NOMO-1 treated with dmso at 0.1 percent for 144 hours (cell line): ENCODE results near the gene ARMH4.

ENCODE experiments used
- DNase-seq: peaks from one replicate; lab custom pipeline; 2025; ENCODE audit not compliant: unreplicated experiment; lab: John Stamatoyannopoulos, UW

ARMH4 gene

DNA sequence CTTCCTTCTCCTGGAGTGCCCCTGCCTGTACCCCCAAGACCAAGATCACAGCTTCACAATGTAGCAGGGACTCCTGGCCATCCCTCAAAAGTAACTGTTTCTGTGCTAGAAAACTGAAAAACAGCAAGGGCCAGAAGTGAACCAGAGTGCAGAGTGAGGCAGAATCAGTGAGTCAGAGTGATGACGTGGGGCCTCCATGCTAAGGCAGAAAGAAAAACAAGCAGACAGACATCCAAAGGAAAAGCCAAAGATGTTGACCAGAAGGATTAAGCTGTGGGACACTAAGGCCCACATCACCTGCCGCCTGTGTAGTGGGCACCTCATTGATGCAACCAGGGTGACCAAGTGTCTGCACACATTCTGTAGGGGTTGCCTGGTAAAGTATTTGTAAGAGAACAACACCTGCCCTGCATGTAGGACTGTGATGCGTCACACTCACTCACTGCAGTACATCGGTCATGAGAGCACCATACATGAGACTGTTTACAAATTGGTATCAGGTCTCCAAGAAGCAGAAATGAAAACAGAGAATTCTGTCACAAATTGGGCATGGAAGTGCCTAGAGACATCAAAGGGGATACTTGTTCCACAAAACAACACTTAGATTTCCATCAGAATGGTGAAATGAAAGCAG, 51.2 kb downstream of the ARMH4 start:
- DNase-seq: no peak

DNA sequence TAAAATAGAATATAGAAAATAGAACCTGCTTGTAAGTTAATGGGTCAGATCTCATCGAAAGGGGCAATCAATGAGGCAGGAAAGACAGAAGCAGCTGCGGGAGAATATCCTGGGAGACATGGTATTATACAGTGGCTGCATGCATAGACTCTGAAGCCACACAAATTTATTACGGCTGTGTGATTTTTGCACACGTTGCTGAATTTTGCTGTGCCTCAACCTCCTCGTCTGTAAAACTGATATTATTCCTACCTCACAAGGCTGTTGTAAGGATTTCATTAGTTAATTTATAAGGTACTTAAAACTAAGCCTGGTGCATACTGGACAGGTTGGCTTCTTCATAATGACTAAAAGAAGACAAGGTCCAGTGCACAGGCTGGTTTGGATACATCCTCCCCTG, 52.3 kb downstream of the ARMH4 start:
- DNase-seq: no peak

DNA sequence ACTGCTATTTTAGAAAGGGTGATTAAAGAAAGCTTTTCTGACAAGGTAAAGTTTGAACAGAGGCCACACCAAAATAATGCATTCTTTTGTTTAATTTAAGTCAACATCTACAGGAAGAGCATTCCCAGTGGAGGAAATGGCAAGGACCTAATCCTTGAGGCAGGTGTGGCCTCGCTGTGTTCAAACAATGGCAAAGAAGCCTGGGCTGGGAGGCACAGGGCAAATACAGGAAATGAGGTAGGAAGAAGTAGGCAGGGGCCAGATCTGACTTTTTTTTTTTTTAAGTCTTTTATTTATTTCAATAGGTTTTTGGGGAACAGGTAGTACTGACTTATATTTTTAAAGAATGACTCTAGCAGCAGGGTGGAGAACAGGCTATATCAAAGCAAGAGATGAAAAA, 53.5 kb downstream of the ARMH4 start:
- no peak for DNase-seq

DNA sequence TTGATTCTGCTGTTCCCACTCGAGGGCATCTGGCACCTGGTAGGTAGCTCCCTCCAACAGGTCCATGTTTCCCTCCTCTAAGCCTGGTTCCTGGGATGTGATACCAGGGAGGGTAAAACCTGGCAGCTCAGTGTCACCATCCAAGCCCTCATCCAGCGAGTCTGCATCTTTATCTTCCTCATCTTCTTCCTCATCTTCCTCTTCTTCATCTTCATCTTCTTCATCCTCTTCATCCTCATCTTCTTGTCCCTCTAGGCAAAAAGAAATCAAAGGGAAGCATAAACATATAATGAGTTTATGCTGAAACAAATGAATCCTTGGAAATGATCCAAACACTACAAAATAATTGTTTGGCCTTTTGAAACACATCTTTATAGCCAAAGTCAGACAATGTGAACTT, 55.3 kb downstream of the ARMH4 start:
- DNase-seq: no peak

DNA sequence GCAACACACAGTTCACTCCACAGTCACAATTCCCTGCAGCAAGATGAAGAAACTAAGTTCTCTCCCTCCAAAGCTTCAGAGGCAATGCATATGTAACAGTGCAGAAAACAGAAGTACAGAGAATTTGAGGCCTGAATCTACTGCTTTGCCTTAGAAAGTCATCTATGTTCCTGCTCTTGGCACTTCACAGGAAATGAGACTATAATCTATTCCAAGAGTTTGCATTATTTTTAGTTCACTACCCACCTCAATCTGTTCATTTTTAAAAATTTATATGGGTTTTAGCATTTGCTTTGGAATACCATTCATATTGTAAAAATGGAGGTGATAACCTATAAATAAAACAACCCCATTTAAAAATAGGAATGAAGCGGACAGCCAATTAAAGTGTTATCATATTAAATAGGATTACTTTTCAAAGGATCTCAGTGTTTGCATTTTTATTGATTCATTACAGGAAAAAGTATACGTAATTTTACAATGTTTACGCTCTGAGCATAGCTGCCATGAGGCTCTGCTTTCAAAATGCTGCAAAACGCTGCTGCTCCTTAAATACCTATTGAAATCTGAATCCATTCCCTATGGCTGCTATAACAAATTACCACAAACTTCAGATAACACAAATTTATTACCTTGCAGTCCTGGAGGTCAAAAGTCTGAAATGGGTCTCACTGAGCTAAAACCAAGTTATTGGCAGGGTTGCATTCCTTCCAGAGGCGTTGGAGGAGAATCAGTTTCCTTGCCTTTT, 60.0 kb downstream of the ARMH4 start:
- DNase-seq: no peak

DNA sequence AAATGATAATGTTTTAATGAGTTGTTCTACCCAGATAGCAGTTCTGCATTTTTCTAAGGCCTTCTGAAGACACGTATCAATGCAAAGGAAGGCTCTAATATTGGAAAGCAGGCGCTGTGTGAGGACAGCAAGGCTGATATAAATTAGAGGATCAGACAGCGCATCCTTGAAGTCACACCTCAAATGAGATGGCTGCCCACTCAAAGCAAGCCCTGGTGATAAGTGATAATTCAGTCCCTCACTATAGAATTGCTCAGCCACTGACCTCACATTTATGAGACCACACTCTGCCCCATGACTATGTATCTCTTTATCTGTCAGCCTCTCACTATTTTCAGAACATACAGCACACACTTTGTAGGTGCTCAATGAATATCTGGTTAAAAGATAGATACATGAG, 62.4 kb downstream of the ARMH4 start:
- no peak for DNase-seq

DNA sequence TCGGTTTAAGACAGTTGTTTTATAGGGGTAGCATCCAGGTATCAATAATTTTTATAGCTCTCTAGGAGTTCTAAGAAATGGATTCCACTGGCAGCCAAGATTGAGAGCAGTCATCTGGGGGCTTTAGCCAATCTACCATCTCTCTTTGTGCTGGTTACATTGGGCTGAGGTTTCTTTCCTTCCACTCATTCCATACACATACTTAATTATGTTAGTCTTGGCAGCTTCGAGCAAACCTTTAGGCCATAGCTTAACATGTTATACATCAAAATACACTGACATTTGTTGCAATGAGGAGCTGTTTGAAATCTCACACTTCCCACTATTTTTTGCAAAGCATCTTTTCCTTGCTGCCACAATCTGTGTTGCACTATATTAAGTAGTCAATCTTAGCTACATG, 63.1 kb downstream of the ARMH4 start:
- no peak for DNase-seq

DNA sequence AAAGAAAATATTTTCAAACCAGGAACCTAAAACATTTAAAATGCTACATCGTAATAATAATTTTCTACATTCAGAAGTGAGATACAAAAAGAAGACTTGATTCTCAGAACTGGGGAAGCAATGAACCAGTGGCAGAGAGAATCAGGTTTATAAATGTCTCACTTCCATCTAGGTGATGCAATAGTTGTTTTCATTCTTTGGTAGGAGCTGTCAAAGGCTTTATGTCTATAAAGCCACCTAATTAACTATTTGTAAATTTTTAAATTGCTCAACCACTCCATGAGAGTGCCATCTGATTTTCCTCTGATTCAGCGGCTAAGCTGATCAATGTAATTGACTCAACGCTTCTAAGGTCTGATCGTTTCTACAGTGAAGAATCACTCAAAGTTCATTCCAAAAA, 66.1 kb downstream of the ARMH4 start:
- DNase-seq: no peak

DNA sequence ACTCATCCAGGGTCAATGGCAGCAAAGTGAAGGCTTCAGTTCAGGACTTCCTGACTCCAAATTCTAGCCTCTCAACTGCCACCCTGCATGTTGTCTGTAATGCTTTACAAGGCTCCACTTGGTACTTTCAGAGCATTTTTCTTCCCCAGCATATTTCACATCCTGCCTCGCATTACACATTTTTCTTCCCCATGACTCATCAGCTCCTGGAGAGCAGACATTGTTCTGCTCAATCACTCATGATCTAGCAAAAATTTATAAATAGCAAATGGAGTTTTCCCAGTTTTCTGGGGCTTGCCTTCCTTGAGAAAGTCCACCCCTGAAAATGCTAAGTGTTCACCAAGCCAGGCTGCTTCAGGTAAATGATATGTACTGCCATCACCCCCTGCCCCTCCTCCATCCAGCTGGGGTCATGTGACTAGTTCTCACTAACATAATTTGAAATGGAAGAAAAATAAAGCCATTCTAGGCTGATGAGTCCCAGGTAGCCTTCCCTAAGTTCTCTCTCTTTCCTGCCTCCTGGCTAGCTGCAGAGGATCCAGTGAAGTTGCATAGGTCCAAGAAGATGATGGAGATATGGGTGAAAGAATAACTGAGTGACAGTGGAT, 69.4 kb downstream of the ARMH4 start:
- no peak for DNase-seq

DNA sequence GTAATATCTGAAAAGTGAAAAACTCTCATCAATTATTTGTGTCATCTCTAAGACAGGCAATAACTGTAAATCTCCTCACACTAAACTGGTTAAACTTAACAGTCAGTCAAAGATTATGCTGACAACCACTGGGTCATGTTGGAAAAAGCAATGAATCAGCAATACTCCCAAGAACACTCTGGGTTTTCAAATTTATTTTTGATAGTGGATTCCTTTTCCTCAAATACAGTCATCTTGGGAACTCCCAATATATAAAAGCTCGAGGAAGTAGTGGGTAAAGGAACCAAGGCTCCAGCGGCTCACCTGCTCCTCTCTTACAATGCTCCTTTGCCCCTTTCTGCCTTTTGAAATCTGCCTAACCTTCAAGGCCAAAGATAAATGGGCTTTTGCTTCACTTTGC, 70.0 kb downstream of the ARMH4 start:
- DNase-seq: no peak

DNA sequence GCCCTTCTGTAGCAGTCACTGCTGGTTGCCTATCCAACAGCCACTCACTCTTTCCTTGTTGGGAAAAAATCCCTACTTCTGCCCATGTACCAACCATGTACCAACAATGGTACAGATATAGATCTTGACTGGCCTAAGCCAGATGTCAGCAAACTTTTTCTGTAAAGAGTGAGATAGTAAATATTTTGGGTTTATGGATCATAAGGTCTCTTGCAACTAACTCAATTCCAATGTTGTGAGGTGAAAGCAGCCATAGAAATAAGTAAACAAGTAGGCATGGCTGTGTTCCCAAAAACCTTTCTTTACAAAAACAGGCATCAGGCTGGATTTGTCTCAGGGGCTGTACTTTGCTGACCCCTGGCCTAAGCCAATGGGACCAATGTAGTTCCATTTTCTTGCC, 73.5 kb downstream of the ARMH4 start:
- DNase-seq: no peak

DNA sequence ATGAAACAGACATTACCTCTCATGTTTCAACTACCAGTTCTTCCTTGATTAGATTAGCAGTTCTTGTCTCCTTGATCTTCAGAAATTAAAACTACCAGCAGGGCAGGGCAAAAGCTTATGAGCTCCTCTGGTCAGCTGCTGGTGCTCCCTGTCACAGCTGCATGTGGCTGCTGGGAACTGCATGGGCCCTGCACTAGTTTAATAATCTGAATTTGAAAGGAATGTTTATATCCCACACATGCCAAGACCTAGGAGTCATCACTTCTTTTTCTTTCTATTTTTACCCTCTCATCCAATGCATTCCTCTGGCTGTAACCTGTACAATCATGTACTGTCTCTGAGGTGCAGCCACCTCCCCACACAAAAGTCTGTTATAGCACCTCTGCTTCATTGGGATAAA, 73.9 kb downstream of the ARMH4 start:
- DNase-seq: no peak

DNA sequence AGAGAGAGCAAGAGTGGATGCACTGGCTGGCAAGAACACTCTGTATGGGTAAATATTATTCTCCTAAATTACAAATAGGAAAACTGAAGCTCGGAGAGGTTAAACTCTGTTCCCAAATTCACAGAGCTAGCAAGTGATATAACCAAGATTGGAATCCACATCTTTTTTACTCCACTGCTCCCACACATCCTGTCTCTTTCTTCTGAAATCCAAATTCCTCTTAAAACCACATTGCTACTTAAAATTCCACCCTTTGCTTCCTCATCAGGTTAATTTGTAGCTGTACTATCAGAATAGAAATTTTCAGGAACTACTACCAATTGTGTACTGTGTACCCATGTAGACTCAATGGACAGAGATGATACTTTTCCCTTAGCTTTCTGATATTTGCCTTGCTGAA, 74.4 kb downstream of the ARMH4 start:
- no peak for DNase-seq

DNA sequence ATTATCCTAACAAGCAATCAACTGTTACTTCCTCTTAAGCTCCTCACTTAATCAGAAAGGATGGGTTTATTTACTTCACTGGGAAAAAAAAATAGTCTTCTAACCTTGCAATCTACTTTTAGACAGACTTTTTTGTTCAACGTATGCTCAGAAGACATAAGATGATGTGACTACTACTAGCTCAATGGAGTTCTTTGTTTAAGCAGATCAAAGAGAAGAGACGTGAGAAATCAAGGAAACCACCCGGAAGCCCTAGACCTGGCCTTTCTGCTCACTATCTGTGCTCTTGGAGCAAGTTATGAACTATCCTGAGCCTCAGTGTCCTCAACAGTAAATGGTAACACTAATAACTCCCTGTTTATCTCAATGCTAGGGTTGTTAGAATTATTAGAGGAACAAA, 78.5 kb downstream of the ARMH4 start:
- no peak for DNase-seq

DNA sequence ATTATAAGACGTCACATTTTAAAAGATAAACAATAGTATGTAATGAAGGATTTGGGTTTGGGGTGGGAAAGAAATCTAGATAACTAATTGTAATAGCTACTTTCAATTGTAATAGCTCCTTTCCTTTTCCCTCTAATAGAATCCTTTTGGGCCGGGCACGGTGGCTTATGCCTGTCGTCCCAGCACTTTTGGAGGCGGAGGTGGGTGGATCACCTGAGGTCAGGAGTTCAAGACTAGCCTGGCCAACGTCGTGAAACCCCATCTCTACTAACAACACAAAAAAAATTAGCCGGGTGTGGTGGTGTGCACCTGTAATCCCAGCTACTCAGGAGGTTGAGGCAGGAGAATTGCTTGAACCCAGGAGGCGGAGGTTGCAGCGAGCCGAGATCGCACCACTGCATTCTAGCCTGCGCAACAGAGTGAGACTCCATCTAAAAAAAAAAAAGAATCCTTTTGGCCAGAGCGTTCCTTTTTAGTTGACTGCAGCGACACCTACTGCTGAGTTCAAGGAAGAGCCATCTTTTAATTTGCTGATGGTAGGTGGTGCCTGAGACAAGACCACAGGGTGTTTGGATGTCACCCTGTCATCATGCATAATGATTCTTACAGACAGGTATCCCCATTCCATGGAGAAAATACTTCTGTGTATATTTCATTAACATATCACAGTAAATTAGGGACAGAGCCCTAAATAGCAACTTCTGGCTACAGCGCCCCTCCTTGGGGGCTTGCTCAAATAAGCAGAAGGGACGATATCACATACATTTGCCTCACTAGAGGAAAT, 79.5 kb downstream of the ARMH4 start:
- peak; percentile 57 for DNase-seq

DNA sequence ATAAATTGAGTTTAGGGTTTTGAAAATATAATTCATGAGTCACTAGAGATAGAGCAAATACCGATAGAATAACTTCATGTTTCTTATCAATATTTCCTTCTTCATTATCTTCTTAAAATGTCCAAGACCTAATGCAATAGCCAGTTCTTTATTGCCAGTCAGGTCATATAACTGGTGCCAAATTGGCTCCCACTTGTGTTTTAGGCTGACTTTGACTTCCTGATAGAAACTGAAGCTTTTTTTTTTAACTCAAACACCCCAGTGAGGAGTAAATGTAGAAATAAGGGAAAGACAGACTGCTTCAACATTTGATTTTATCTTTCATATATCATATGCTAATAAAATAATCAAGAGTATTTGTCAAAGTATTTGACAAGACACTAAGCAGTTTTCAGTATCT, 80.7 kb downstream of the ARMH4 start:
- DNase-seq: no peak

DNA sequence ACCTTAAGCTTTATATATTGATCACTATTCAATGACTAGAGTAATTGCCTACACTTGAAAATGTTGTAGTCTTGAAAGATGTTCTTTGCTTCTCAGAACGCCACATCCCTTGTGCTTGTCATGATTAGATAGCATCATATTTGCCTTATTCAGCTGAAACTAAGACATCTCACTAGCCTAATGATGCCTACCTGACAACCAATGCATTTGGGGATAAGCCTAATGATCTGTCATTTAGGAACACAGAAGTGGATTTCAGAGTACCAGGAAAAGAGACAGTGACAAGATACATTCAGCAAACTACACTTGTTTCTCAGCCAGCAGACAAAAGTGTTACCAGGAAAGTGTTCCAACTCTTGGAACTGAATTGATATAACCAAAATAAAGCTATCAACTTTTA, 83.7 kb downstream of the ARMH4 start:
- DNase-seq: no peak

DNA sequence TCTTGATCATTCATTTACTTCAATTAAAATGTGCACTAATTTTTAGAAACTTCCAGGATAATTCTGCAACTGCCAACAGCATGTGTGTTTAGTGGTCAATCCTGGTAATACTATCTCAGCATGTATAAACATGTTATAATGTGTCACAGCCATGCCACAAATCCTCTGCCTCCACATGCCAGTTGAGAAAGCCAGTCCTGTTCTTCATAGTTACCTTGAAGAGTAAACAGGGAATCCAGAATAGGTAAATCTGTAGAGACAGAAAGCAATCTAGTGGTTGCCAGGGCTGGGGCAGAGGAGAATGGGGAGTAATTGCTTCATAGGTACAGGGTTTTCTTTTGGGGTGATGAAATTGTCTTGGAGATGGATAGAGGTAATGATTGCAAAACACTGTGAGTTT, 85.9 kb downstream of the ARMH4 start:
- DNase-seq: no peak

DNA sequence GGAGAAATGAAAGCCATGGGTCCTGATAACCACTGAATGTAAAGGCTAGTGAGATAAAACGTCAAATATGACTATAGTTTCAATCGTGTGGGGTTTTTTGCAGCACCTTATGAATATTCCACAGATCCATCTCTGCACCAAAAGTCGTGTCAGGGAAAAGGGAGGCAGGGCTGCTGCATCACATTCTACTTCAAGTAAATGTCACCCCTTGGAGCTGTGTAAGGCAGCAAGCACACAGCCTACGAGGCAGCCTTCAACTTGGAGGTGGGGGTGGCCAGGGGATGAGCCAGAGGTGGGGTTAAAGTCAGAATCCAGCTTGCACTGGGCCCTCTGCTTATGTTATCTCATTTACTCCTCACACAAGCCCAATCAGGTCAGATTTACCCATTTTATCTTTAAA, 90.4 kb downstream of the ARMH4 start:
- DNase-seq: no peak

DNA sequence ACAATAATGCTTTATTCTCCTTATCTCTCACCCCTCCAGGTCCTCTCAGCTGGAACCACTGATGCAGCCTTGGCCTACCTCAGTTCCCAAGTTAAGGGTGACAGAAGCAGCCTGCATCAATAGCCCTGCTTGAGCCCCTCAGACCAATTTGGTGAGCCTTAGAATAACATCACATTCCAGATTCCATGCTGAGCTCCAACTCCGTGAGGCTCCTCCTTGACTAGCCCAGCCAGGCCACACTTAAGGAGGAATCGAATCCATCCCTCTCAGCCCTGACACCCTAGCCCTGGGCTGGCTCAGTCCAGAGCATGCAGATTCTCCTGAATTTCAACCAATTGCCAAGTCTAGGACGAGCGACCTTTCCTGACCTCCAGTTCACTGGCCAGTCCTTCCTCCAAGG, 91.1 kb downstream of the ARMH4 start:
- no peak for DNase-seq

DNA sequence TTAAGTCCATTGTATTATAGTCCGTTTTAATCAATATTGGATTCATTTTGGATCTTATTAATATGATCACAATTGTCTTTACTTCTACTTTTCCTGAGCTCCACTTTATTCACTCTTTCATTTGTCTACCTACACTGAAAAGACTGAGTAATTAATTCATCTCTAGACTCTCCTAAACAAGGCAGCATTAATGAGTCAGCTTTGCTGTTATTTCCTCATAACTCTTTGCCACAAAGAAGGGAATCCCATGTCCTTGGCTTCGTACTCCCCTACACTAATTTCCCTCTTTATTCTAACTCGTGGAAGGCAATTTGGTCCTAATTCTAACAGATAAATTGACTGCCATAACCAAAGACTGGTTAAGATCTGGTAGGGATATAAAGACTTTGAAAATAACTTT, 91.9 kb downstream of the ARMH4 start:
- no peak for DNase-seq

DNA sequence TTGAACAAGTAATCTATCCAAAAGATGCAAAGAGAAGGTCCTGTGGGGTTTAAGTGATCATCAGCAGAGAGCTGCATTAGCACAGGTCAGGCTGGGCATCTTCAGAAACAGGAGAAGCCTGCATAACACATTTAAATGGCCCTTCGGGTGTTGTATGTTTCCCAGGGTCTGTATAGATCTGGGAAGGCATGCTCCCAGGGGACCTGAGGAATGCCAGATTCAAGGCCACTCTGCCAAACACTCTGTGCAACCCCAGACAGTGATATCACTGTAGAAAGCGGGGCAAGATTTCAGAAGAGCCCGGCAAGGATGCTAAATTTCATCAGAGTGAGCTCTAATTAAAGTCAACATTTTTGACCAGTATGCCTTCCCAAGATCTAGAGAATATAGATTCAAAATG, 92.9 kb downstream of the ARMH4 start:
- DNase-seq: no peak
